HFF-Myc (cell line): Measurements from ENCODE around the gene KMT5C.

Source experiments
- DNase-seq: peaks from one replicate; pipeline ENCODE4 v3.0.0-alpha.2; 2011; ENCODE audit warnings: low read depth; ENCODE audit errors: extremely low read depth
- H3K4me3 ChIP-seq: replicated peaks from 2 replicates; pipeline ENCODE4 v1.5.1; 2011; ENCODE audit warnings: low read depth, mild to moderate bottlenecking, control low read depth, low read length
- CTCF ChIP-seq: IDR thresholded peaks from 2 replicates; pipeline ENCODE4 v1.5.1; 2012; ENCODE audit warnings: mild to moderate bottlenecking, low read depth, low read length, control low read depth; ENCODE audit errors: missing control alignments

Gene KMT5C

GRCh38 chr19:55366790-55367189, 27.1 kb downstream of the KMT5C start:
- no peak for DNase-seq
- H3K4me3 ChIP-seq = no peak overlapping the region
- no peak for TF ChIP-seq CTCF

GRCh38 chr19:55368106-55368505, 28.4 kb downstream of the KMT5C start:
- H3K4me3 ChIP-seq = no peak overlapping the region
- TF ChIP-seq CTCF = no peak
- DNase-seq = no peak

GRCh38 chr19:55368701-55369563, 29.3 kb downstream of the KMT5C start:
- no peak for DNase-seq
- peak overlapping the region; percentile 35 for H3K4me3 ChIP-seq
- no peak for TF ChIP-seq CTCF

GRCh38 chr19:55369653-55370304, 30.1 kb downstream of the KMT5C start:
- DNase-seq = no peak
- peak overlapping the region; percentile 47 for H3K4me3 ChIP-seq
- TF ChIP-seq CTCF = no peak

DNA sequence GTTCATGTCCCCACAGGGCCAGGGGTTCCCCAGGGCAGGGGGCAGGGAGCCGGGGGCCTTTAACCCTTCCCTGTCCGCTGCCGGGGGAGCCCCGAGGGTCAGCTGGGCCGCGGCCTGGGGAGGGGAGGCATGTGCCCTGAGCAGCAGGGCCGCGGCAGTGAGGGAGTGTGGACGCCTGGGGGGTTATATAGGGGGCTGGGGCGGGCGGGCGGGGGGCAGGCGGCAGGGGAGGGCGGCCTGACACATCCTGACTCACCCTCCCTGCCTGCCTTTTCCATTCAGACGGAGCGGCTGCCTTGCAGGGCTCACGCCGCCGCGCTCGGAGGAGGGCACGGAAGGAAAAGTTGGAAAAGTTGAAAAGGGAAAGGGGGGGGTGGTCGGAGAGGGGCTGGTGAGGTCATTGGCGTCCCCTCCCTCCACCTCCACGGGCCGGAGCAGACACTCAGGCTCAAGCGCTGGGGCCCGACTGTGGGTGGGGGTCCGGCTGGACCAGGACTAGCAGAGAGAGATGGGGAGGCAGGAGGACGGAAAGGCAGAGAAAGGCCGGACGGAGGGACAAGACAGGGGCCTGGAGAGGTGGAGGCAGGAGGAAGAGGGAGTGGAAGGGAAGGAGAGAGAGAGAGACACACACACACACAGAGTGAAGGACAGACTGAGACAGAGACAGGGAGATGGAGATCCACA, 30.8 kb downstream of the KMT5C start, which contains the start of gene IL11:
IL11 (minus strand) TSS at position 159 of the 684 bp plus-strand sequence; CDS start at position 6, 153 bp downstream.
- no peak for TF ChIP-seq CTCF
- peak within 1 kb of the TSS; percentile 47 for H3K4me3 ChIP-seq
- no peak for DNase-seq

DNA sequence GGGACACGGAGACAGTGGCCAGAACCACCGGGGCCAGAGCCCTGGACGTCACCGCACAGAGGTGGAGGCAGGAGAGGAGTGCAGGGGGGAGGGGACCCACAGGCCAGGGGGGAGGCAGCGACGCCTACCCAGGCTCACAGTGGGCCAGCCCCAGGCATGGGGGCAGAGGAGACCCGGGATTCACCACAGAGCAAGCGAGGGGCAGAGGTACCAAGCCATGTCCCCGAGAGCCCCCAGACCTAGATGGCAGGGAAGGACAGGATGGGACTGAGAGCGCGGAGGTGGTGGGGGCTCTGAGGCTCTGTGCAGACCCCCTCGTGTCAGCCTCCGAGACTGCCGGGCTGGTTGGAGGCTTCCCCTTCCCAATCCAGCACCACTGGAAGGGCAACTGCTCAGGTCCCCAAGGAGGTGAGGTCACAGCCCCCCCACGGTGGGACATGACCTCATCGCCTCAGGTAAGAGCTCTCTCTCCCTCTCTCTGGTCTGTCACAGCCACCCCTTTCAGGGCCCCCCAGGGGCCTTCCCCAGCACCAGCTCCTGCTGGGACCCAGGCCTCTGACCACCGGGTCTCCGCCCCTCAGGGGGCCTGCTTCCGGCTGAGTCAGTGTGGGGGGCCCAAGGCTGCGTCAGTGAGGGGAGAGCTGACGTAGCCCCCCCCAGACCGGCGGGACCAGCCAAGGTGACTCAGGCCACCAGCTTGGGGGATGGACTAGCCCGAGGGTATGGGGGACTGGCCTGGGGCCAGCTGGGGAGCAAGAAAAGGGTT, 32.8 kb downstream of the KMT5C start:
- no peak for DNase-seq
- no peak overlapping the region for H3K4me3 ChIP-seq
- no peak for TF ChIP-seq CTCF
